ENCODE data around the gene MN1.

Gene MN1

GRCh38 chr22:27801616-27802345, at the start of gene MN1:
TSS of gene MN1 (minus strand) at chr22:27801756. CDS start at chr22:27800543, 1,213 bp downstream.
- DNase-seq (ENCODE audit: insufficient read length, low spot score) (no peak), FAIRE-seq (no peak)
- TF ChIP-seq CTCF (IDR thresholded peaks at IDR 0.05; ENCODE audit: insufficient read depth, missing control alignments), result no peak

GRCh38 chr22:27850000-27850521, 48.5 kb upstream of the MN1 start:
- FAIRE-seq (no peak), DNase-seq (ENCODE audit: insufficient read length, low spot score) (no peak)

GRCh38 chr22:27848005-27848404, 46.4 kb upstream of the MN1 start:
- no peak for TF ChIP-seq CTCF (IDR thresholded peaks at IDR 0.05; ENCODE audit: insufficient read depth, missing control alignments)
- DNase-seq (ENCODE audit: insufficient read length, low spot score), result no peak
- no peak for FAIRE-seq

More at GRCh38 chr22:27850000-27850521, 48.5 kb upstream of the MN1 start:
- no peak for TF ChIP-seq CTCF (IDR thresholded peaks at IDR 0.05; ENCODE audit: insufficient read depth, missing control alignments)

- FAIRE-seq (no peak), DNase-seq (ENCODE audit: insufficient read length, low spot score) (no peak)
- no peak for TF ChIP-seq CTCF (IDR thresholded peaks at IDR 0.05; ENCODE audit: insufficient read depth, missing control alignments)
Observed at GRCh38 chr22:27846910-27847309, 45.4 kb upstream of the MN1 start.

GRCh38 chr22:27846248-27846757, 44.7 kb upstream of the MN1 start:
- no peak for TF ChIP-seq CTCF (IDR thresholded peaks at IDR 0.05; ENCODE audit: insufficient read depth, missing control alignments)
- DNase-seq (ENCODE audit: insufficient read length, low spot score) (no peak), FAIRE-seq (no peak)

GRCh38 chr22:27845644-27846043, 44.1 kb upstream of the MN1 start:
- DNase-seq (ENCODE audit: insufficient read length, low spot score), result no peak
- no peak for TF ChIP-seq CTCF (IDR thresholded peaks at IDR 0.05; ENCODE audit: insufficient read depth, missing control alignments)
- FAIRE-seq, result no peak

Measured in D721Med (cell line).